ENCODE measurements around the gene KRTAP5-11. TPM values are rescaled to one million over a fixed set of nuclear protein-coding genes. Genes with fewer than 3 reads are reported as not detected.

The KRTAP5-11 gene, protein sequence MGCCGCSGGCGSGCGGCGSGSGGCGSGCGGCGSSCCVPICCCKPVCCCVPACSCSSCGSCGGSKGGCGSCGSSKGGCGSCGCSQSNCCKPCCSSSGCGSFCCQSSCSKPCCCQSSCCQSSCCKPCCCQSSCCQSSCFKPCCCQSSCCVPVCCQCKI
- total RNA-seq, result not detected in 2 replicates

DNA sequence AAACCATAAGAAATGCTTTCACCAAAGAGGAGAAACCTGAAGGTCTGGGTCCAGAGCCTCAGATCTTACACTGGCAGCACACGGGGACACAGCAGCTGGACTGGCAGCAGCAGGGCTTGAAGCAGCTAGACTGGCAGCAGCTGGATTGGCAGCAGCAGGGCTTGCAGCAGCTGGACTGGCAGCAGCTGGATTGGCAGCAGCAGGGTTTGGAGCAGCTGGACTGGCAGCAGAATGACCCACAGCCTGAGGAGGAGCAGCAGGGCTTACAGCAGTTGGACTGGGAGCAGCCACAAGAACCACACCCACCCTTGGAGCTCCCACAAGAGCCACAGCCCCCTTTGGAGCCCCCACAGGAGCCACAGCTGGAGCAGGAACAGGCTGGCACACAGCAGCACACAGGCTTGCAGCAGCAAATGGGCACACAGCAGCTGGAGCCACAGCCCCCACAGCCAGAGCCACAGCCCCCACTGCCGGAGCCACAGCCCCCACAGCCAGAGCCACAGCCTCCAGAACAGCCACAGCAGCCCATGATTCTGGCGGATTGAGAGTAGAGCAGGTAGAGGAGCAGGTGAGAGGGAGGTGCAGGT, at the start of gene KRTAP5-11:
TSS of gene KRTAP5-11 (minus strand) at position 567 of the 587 bp plus-strand sequence. CDS start at position 529, 38 bp downstream.

DNA sequence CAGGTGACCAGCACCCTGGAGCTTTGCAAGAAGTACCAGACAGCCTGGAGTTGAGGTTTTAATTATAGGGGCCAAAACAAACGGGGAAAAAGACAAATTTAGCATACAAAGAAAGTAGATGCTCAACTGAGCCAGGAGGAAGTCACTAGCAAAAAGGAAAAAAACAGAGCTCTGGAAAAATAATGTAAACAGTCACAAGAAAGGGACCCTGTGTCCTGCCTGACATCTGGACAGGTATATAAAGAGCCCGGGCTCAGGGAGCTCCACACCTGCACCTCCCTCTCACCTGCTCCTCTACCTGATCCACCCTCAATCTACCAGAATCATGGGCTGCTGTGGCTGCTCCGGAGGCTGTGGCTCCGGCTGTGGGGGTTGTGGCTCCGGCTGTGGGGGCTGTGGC, 17.4 kb downstream of the KRTAP5-11 start, which contains the start of gene KRTAP5-10:
TSS of gene KRTAP5-10 (plus strand) at position 301 of the 400 bp plus-strand sequence. CDS start at position 326, 25 bp downstream.

DNA sequence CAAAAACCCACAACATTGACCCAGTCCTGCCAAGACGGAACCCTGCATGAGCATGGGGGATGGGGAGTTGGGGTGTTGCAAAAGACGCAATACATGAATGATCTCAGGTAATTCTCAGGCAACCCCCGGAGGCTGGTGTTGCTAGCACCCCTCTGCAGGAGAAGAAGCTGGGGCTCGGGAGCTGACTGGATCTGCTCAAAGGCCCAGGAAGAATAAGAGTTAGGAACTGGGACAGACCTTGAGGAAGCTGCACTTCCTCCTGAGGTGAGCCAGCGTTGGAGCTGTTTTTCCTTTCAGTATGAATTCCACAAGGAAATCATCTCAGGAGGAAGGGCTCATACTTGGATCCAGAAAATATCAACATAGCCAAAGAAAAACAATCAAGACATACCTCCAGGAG, 34.6 kb downstream of the KRTAP5-11 start, which contains the start of gene KRTAP5-9:
TSS of gene KRTAP5-9 (plus strand) at position 301 of the 400 bp plus-strand sequence. CDS start 238 bp downstream, outside the sequence.

DNA sequence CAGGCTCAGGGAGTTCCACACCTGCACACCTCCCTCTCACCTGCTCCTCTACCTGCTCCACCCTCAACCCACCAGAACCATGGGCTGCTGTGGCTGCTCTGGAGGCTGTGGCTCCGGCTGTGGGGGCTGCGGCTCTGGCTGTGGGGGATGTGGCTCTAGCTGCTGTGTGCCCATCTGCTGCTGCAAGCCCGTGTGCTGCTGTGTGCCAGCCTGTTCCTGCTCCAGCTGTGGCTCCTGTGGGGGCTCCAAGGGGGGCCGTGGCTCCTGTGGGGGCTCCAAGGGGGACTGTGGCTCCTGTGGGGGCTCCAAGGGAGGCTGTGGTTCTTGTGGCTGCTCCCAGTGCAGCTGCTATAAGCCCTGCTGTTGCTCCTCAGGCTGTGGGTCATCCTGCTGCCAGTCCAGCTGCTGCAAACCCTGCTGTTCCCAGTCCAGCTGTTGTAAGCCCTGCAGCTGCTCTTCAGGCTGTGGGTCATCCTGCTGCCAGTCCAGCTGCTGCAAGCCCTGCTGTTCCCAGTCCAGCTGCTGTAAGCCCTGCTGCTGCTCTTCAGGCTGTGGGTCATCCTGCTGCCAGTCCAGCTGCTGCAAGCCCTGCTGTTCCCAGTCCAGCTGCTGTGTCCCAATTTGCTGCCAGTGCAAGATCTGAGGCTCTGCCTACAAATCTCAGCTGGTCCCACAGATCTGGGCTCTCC, 44.6 kb downstream of the KRTAP5-11 start, which contains the start of gene KRTAP5-8:
TSS of gene KRTAP5-8 (plus strand) at position 49 of the 689 bp plus-strand sequence. CDS start at position 80, 31 bp downstream.

Other genes starting within 250 kb of the KRTAP5-11 start
- gene DHCR7, start 134.5 kb downstream of the KRTAP5-11 start, total RNA-seq, result 73.9 and 131 TPM in 2 replicates
- gene NADSYN1, start 129.7 kb downstream of the KRTAP5-11 start, total RNA-seq, result 58.3 and 106 TPM in 2 replicates
- gene KRTAP5-7, start 55.6 kb downstream of the KRTAP5-11 start, total RNA-seq, result 0.11 TPM in 1 of 2 replicates, not detected in the other
- not detected in 2 replicates for gene KRTAP5-8, start 44.9 kb downstream of the KRTAP5-11 start, total RNA-seq
- gene KRTAP5-9, start 34.5 kb downstream of the KRTAP5-11 start, total RNA-seq, result not detected in 2 replicates
- gene KRTAP5-10, start 17.3 kb downstream of the KRTAP5-11 start, total RNA-seq, result not detected in 2 replicates